GM21423 (cell line): Measurements from ENCODE around the gene GPR35.
A peak's percentile ranks its signal among the peaks of the same experiment; 100 is the strongest.

ENCODE experiments used
- ATAC-seq: cut with Tn5 transposase; IDR thresholded peaks from one replicate; pipeline ENCODE4 v1.9.1; 2021; ENCODE audit warnings: mild to moderate bottlenecking, moderate library complexity; ENCODE audit not compliant: unreplicated experiment

Gene GPR35, protein sequence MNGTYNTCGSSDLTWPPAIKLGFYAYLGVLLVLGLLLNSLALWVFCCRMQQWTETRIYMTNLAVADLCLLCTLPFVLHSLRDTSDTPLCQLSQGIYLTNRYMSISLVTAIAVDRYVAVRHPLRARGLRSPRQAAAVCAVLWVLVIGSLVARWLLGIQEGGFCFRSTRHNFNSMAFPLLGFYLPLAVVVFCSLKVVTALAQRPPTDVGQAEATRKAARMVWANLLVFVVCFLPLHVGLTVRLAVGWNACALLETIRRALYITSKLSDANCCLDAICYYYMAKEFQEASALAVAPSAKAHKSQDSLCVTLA

DNA sequence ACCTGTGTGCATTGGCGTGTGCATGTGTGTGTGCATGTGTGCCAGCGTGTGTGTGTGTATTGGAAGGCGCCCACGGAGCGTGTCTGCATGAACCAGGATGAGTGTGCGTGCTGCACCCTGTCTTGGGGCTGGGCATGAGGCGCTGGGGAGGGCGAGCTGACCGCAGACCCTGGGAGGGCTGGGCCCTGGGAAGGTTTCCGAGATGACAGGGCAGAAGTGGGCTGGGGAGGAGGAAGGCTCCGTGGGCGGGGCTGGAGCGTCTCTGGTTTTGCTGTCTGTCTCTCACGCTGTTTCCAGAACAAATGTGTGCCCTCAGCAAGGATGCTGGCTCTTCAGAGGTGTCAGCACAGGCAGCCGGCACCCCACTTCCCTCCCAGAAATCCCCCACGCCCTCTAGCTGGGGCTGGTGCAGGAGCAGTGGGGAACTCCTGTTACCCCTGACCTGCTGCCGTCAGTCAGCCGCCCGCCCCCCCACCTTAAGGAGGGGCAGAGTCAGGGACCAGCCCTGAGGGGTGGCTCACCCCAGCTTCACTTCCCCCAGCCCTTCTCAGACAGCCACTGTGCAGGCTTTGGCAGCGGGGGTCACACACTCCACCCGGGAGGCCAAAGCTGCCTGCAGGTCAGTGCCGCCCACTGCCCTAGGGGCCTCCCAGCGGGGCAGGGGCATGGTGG lies at the start of gene GPR35:
Gene GPR35 (plus strand): TSS at position 531 of the 672 bp plus-strand sequence. CDS start 4,473 bp downstream, outside the sequence.
- ATAC-seq = no peak

DNA sequence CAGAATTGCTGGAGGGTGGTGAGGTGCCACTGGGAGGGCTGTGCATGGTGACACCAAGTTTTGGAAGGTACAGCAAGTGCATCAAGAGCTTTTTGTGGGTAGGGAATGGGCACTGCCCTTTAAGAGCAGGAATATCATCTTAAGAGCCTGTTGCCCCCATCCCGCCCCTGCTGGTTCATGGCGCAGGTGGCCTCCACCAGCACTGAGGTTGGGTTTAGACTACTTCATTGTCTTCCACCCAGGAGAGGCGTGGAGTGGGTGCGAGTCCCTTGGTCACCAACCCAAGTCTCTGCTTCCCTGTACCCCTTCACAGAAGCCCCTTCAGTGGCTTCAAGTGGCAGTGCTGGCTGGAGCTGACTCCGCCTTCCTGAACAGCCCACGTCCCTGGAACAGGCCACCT lies 49.2 kb upstream of the GPR35 start:
- ATAC-seq = no peak

DNA sequence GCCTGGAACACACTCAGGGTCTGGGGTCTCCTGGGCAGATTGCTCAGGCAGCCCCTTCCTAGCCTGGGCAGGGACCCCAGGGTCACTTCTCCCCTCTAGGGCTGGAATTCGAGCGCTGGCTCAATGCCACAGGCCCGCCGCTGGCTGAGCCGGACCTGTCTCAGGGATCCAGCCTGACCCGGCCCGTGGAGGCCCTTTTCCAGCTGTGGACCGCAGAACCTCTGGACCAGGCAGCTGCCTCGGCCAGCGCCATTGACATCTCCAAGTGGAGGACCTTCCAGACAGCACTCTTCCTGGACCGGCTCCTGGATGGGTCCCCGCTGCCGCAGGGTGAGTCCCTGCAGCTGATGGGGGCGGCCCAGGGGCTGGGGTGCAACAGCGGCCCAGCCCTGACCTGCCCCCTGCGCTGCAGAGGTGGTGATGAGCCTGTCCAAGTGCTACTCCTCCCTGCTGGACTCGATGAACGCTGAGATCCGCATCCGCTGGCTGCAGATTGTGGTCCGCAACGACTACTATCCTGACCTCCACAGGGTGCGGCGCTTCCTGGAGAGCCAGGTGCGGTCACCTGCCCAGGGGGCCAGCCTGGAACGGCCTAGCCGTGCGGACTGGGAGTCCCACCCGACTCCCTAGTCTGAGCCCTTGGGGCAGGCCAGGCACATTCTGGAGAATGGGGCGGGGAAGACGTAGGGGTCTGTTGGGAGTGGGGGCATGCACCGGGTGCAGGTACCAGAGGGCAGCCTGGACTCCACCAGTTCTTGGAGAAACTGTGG lies 48.7 kb upstream of the GPR35 start:
- no peak for ATAC-seq

DNA sequence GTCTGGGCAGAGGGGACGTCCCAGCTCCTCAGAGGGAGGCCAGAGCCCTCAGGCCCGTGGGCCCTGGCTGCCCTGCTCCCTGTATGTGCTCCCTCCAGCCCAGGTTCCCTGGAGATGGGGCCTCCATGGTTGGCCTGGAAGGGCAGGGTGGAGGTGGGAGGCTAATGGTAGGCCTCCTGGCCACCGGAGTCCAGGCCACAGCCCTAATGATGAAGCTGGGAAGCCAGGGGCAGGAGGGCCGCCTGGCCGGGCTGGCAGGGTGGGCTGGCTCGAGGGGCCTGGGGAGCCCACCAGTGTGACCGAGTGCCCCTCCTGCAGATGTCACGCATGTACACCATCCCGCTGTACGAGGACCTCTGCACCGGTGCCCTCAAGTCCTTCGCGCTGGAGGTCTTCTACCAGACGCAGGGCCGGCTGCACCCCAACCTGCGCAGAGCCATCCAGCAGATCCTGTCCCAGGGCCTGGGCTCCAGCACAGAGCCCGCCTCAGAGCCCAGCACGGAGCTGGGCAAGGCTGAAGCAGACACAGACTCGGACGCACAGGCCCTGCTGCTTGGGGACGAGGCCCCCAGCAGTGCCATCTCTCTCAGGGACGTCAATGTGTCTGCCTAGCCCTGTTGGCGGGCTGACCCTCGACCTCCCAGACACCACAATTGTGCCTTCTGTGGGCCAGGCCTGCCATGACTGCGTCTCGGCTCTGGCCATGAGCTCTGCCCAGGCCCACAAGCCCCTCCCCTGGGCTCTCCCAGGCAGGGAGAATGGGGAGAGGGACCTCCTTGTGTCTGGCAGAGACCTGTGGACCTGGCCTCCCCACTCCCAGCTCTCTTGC lies 47.8 kb upstream of the GPR35 start:
- ATAC-seq = no peak

DNA sequence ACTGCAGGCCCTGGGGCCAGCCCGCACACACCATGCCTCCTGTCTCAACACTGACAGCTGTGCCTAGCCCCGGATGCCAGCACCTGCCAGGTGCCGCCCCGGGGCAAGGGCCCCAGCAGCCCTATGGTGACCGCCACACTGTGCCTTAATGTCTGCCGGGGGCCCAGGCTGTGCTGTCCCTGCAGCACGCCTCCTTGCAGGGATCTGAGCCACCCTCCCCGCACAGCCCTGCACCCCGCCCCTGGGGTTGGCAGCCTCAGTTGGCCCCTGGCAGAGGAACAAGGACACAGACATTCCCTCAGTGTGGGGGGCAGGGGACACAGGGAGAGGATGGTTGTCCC lies 47.2 kb upstream of the GPR35 start:
- no peak for ATAC-seq

DNA sequence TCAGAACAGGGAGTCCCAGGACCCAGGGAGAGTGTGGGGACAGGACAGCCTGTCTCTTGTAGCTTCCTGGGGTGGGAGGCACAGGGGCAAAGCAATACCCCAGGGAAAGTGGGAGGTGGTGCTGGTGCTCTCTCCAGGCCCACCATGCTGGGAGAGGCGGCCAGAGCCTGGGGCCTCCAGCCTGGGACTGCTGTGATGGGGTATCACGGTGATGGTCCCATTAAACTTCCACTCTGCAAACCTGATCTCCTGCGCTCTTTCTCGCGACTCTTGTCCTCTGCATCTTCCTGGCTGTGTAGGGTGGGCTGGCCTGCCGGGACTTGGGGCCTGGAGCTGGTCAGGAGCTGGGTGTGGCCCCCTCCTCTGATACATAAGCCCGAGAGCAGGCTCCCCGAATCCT lies 46.8 kb upstream of the GPR35 start:
- ATAC-seq = no peak

DNA sequence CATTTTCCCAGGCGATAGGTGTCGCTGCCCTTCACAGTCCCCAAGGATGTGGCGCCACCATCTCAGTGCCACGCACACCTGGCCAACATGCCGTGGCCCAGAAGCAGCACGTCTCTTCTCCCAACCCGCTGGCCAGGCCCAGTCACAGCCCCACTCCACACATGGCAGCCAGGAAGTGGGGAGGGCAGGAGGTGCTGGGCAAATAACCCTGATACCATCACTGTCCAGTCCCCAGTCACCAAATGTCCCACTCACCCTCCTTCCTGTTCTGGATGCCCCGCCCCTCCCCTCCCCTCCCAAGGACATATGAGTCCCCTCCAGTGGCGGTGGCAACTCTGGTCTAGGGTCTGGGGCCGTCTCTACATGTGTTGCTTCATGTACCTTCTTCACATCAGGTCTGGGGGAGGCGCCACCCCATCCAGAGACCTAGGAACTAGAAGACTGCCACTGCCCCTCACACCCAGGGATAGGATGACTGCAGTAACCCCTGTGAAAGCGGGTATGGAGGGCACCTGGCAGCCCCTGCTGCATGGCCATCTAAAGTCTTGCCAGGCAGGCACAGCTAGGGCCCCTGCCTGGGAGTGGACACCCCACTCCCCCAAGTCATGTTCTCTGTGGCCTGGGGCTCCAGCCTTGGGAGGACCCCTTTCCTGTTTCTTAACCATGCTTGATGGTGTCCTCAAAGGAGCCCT lies 46.1 kb upstream of the GPR35 start:
- ATAC-seq = no peak

DNA sequence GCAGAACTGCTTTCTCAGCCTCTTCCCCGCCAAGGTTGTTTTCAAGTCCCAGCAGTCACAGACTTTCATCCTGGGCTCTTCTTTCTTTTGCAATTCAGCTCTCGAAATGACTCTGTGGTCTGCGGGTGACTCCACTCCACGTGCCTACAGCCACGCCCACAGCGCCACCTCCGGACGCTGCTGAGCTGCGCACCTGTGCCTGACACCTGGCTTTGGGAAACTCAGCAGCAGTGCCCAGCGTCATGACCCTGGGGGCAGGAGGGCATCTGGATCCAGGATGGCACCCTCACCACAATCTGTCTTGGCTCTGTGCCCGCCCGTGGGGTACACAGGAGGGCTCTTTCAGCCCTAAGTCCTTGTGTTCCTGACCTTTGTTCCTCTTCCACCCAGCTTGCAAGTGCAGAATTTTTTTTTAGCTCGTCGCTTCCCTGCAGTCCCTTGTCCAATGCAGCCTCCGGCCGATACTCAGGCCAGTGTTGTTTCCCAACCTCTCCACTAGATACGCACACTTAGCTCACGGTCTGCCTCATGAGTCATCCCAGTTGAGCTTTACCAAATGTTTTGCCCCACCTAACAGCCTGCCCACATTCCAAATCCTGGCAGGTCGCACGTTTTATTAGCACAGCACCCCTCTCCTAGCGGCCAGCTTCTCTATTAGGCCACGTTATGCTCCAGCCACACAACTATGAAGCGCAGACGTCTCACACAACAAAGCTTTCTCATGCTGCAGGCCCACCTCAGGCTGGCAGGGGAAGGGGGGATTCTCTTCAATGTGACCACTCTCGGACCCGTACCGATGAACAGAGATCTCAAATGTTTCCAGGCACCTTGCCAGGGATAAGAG lies 45.3 kb upstream of the GPR35 start:
- no peak for ATAC-seq

DNA sequence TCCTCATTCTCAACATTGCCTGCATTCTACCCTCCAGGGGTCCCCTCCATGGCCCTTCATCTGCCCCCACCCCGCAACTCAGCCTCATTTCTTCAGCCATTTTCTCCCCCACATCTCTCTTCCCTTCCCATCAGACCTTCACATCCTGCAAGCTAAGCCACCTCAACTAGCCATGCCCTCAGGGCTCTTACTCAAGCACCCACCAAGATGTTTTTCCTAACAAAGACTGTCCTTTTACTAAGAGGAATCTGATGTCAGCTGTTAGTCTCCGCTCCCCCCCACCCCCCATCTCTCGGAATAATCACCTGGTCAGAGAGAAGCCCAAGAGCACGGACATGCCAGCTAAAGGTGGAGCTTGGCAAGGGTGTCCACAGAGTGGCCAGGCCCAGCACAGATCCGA lies 43.5 kb upstream of the GPR35 start:
- ATAC-seq = no peak

DNA sequence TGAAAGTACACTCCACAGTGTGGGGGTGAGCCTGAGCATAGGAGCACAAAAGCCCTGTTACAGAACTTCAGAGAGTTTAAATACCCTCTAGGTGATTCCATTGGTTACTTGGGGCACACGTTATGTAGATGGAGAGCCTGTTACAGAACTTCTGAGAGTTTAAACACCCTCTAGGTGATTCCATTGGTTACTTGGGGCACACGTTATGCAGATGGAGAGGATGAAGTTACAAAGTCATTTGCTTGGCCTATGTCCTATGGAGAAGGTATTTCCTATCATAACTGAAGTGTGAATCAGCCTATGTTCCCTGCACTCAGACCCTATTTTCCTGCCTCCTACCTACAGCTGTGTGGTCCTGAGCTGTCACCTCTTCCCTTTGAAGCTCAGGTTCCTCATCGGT lies 42.5 kb upstream of the GPR35 start:
- no peak for ATAC-seq

DNA sequence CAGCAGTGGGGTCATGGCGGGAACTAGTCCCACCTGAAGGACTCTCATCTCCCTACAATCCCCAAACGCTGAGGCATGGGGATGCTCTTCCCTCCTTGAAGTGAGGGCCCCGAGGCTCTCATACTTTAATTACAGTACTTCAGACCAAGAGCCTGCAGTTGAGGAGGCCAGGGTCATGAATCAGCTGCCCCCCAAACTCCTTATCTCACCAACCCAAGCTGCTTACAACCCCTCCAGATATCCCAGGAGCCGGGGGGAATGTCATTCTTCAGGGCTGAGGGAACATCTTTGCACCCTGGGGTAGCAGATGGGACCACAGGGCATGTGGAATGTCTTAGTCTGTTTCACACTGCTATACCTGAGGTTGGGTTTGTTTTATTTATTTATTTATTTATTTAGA lies 41.5 kb upstream of the GPR35 start:
- ATAC-seq = no peak

DNA sequence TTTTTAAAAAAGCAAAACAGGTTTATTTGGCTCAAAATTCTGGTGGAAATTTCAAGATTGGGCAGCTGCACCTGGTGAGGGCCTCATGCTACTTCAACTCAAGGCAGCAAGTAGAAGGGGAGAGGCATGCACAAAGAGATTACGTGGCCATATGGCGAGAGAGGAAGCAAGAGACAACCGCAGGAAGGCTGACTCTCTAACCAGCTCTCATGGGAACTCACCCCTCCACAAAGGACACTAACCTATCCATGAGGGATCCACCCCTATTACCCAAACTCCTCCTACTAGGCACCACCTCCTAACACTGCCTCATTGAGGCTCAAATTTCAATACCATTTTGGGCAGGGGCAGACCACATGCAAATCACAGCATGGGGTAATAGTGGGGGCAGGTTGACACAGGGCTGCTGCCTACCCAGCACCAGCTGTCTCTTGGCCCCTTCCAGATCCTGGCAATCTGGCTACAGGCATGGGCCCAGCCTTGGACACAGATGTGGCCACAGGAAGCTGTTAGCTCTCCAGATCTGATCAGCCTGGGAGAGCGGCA lies 40.7 kb upstream of the GPR35 start:
- ATAC-seq = peak; percentile 55

DNA sequence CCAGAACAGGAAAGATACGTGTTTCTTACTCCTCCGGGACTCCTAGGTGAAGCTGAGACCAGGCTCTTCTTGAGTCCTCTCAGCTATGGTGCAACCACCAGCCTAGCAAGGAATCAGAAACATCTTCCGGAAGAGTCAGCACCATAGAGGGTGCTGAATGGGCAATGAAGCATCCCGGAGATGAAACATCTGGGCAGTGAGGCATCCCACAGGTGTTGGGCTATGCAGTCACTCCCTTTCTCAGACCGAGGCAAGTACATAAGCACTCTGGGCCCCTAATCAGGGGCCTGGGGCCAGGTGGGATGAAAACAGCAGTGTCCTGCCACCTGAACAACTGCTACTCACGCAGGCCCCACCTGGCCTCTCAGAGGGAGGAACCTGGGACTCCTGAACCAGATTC lies 40.2 kb upstream of the GPR35 start:
- ATAC-seq = peak; percentile 27

DNA sequence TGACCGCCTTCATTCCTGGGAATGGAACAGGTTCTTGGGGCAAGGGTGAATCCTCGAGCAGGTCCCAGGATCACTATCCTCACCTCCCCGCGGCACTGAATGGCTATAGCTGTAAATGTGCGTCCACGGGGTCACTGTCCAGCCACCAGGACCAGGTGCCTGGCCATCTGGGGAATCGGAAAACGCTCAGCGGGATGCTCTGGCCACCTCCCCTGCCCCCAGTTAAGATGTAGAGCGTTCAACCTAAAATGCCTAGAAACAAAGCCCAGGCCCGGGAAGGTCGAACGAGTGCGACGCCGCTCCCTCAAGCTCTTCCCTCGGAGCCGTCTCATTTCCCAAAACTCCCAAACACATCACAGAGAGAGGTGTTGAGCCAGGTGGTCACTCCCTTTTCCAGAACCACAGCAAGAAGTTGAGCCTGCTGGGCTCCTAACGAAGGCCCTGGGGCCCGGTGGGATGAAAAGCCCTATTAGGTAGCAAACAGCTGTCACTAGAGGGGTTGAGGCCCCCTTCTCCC lies 39.5 kb upstream of the GPR35 start:
- no peak for ATAC-seq

DNA sequence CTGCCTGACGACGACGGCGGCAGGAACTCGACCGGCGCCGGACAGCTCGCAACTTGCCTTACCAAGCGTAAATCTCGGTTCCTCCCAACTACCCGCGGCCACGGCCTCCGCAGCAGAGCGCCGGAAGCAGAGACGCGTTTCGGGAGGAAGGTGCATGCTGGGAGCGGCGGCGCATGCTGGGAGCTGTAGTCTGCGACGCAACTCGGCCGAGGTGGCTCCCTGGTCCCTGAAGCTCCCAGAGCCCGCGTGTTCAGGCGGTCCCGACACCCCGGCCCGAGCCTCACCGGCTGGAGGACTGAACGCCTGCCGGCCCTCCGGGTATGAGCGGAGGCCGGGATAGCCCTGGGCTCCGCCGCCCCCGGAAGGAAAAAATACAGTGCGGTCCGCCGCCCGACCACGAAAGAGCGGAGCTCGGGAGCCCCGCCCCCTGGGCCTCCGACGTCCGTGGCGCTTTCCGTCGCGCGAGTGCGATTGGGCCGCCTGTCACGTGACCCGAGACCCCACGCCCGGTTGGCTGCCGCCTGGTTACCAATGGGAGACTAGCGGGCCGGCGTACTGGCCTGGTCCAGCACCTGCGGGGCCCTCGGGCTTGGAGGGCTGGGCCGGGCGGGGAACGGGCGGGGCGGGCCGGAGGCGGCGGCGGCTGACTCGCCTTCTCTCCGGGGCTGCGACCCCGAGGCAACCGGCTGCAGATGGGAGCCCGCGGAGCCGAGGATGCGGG lies 38.9 kb upstream of the GPR35 start, which contains the start of gene CAPN10:
Gene CAPN10 (plus strand): TSS at position 537 of the 721 bp plus-strand sequence. CDS start 178 bp downstream, at position 715.
- ATAC-seq = peak; percentile 61

DNA sequence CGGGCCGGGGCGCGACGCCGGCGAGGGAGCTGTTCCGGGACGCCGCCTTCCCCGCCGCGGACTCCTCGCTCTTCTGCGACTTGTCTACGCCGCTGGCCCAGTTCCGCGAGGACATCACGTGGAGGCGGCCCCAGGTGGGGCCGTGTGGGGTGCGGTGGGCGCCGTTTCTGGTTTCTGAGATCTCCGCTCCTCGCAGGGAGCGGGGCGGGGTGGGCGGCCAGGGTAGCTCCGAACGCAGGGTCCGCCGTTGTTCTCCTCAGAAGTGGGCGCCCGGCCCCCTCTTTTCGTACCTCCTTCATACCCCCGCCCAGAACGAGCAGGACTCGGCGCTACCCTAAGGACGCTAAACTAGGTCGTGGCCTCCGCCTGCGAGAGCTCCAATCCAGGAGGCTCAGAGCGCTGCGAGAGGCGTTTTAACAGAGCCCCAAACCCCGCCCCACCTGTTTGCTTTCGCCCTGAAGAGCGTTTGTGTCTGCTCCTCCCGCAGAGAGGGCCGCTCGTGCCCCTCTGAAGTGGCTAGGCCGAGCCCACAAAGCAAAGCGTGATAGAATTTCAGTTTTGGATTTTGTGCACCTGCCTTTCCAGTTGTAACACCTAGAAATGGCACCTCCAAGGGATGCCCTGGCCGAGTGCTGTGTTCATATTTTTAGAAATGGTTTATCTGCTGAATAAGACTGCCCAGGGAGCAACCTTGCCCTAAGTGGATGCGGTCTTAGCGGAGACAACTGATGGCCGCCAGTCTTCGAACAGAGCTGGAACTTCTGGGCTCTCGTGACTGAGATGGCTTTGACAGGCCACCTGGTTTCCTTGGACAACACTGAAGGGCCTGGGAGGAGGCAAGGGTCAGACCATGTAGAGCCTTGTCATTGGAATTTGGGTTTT lies 38.1 kb upstream of the GPR35 start:
- peak; percentile 1 for ATAC-seq

DNA sequence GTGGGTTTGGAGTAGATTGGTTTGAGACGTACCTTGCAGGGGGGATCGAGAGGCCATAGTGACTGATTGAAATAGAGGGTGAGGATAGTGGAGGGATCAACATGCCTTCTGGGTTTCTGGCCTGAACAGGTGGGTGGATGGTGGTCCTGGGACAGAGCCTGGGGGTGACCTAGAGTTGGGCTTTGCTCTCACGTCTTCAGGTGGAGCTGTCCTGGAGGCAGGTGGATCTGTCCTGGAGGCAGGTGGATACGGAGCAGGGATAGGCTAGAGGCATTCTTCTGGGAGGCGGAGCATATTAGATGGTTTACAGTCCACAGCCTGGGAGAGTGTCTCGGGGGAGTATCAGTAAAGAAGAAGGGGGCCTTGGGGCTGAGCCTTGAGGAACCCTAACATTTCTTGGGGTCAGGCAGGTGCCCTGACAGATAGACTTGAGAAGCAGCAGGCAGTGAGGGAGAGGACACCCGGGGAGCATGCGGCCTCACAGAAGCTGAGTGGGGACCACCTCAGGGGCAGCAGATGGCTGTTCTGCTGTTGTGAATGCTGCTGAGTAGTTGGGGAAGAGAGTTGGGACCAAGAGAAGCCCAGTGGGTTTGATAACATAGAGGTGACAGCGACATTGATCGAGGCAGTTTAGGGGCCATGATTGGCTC lies 37.1 kb upstream of the GPR35 start:
- no peak for ATAC-seq
